PC-9 (cell line): ENCODE results near the gene CDHR4. TPM values are rescaled to one million over a fixed set of nuclear protein-coding genes. Genes with fewer than 3 reads are reported as not detected.
A peak's percentile ranks its signal among the peaks of the same experiment; 100 is the strongest.
"Not testable (repeated sequence)": the region's sequence is repeated elsewhere in the genome, so short reads cannot be mapped to it uniquely, and the experiment has no call there.

ENCODE experiments used
- BruUV-seq: library from RNA; stranded (reverse); fragments of 400-500 nt; replicated peaks from 2 replicates; lab custom pipeline; 2021; lab: Mats Ljungman, UMichigan
- CTCF ChIA-PET: fragments of 300-600 bp; sonication (Branson Sonifier 250); formaldehyde crosslinking; loops from one replicate; lab custom pipeline; 2022; ENCODE audit warnings: antibody characterized with exemption; lab: Charles Lee
- POLR2A ChIA-PET: fragments of 300-600 bp; sonication (Branson Sonifier 250); formaldehyde crosslinking; loops from one replicate; lab custom pipeline; 2022; ENCODE audit warnings: antibody characterized with exemption; ENCODE audit not compliant: unreplicated experiment; lab: Charles Lee
- DNase-seq, 2 experiments: peaks; one replicate each; pipeline versions ENCODE4 v3.0.0 to v3.0.0-alpha.2; 2015 to 2022; ENCODE audit warnings: mixed read lengths in 1 of 2
- H2AFZ ChIP-seq: fragments of 200-600 bp; sonication (generic); 2 replicates; pipeline ENCODE4 v1.8.1; 2017; ENCODE audit warnings: antibody characterized with exemption
- H3F3A ChIP-seq: fragments of 200-600 bp; sonication (generic); 2 replicates; pipeline ENCODE4 v1.8.1; 2017; ENCODE audit warnings: antibody characterized with exemption, mild to moderate bottlenecking, low read depth; ENCODE audit not compliant: insufficient read depth
- H3K27ac ChIP-seq: fragments of 200-600 bp; sonication (generic); 2 replicates; pipeline ENCODE4 v1.6.1; 2016; ENCODE audit warnings: mixed run types
- H3K27me3 ChIP-seq: fragments of 200-600 bp; sonication (generic); 2 replicates; pipeline ENCODE4 v1.6.1; 2016; ENCODE audit warnings: low read depth, mixed run types; ENCODE audit not compliant: insufficient read depth
- H3K36me3 ChIP-seq: fragments of 200-600 bp; sonication (generic); 2 replicates; pipeline ENCODE4 v1.6.1; 2016; ENCODE audit warnings: low read depth, mixed run types
- H3K4me1 ChIP-seq: fragments of 200-600 bp; sonication (generic); replicated peaks from 2 replicates; pipeline ENCODE4 v1.6.1; 2016; ENCODE audit warnings: mixed run types; ENCODE audit not compliant: insufficient read depth
- H3K4me2 ChIP-seq: fragments of 200-600 bp; sonication (generic); 2 replicates; pipeline ENCODE4 v1.6.1; 2017; ENCODE audit warnings: mixed run types
- H3K4me3 ChIP-seq: fragments of 200-600 bp; sonication (generic); 2 replicates; pipeline ENCODE4 v1.6.1; 2016; ENCODE audit warnings: mixed run types
- H3K79me2 ChIP-seq: fragments of 200-600 bp; sonication (generic); 2 replicates; pipeline ENCODE4 v1.6.1; 2017; ENCODE audit warnings: low read depth, mixed run types
- H3K9me2 ChIP-seq: fragments of 200-600 bp; sonication (generic); 2 replicates; pipeline ENCODE4 v1.8.1; 2017; ENCODE audit warnings: mild to moderate bottlenecking; ENCODE audit not compliant: insufficient read depth
- H3K9me3 ChIP-seq: fragments of 200-600 bp; sonication (generic); 2 replicates; pipeline ENCODE4 v1.8.1; 2016; ENCODE audit warnings: low read depth; ENCODE audit not compliant: insufficient read depth
- H4K20me1 ChIP-seq: fragments of 200-600 bp; sonication (generic); 2 replicates; pipeline ENCODE4 v1.8.1; 2017; ENCODE audit not compliant: insufficient read depth
- EZH2 ChIP-seq: fragments of 200-600 bp; sonication (generic); IDR thresholded peaks from 2 replicates; pipeline ENCODE4 v1.8.0; 2017; ENCODE audit warnings: antibody characterized with exemption, low read depth
- intact Hi-C: fragments of 100-400 bp; cut with micrococcal nuclease; formaldehyde crosslinking; loops from one replicate; pipeline ENCODE4 v1.10.0; 2022; ENCODE audit not compliant: unreplicated experiment
- total RNA-seq: library from RNA; stranded (reverse); gene quantifications from 2 replicates; pipeline ENCODE4 v1.2.3, GENCODE V29; 2021
- TF ChIP-seq, protein P1 (sequence below): fragments of 200-600 bp; sonication (generic); conservative IDR thresholded peaks from 2 replicates; pipeline ENCODE4 v1.6.1; 2017; ENCODE audit warnings: mixed run types, antibody characterized with exemption, mild to moderate bottlenecking, moderate library complexity

The CDHR4 gene
- total RNA-seq, 1 experiment from 2014 or later, result 3.5 TPM

DNA sequence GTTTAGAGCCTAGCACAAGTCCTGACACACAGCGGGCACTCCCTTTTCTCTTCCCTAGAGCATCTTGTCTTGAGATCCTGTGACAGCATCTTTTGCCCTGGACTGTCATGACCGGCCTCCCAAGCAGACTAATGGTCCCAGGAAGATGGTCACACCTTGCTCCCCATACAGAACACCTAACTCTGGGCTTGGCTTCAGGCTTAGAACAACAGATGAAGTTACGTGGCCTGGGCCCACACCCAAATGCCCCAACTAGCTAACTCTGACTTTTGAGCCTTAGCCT is 12.6 kb downstream of the CDHR4 start:
- TSS peak; percentile 97 for BruUV-seq
- no peaks in the 10 kb centered on the region for H4K20me1 ChIP-seq
- no peaks in the 10 kb centered on the region; the same call in 1 of the 2 replicates for H3F3A ChIP-seq
- TF ChIP-seq, protein P1, sequence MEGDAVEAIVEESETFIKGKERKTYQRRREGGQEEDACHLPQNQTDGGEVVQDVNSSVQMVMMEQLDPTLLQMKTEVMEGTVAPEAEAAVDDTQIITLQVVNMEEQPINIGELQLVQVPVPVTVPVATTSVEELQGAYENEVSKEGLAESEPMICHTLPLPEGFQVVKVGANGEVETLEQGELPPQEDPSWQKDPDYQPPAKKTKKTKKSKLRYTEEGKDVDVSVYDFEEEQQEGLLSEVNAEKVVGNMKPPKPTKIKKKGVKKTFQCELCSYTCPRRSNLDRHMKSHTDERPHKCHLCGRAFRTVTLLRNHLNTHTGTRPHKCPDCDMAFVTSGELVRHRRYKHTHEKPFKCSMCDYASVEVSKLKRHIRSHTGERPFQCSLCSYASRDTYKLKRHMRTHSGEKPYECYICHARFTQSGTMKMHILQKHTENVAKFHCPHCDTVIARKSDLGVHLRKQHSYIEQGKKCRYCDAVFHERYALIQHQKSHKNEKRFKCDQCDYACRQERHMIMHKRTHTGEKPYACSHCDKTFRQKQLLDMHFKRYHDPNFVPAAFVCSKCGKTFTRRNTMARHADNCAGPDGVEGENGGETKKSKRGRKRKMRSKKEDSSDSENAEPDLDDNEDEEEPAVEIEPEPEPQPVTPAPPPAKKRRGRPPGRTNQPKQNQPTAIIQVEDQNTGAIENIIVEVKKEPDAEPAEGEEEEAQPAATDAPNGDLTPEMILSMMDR, result no peak
- no peak for TF ChIP-seq EZH2
- CTCF ChIA-PET, result no interaction called here
- peaks cover 30% of the 10 kb centered on the region for H3K79me2 ChIP-seq
- H3K4me3 ChIP-seq, result peak overlapping the region; percentile 98; the same call in 1 of the 2 replicates
- POLR2A ChIA-PET, result interaction anchor here (0.5 to 0.7 kb wide), 2 partner anchors 16 to 197 kb away, joined by 3 read pairs; partner anchors contain the start of gene INKA1
- peak overlapping the region; percentile 98 for H2AFZ ChIP-seq
- no peaks in the 10 kb centered on the region for H3K36me3 ChIP-seq
- H3K4me2 ChIP-seq, result peak overlapping the region; percentile 100
- H3K9me3 ChIP-seq, result no peaks in the 10 kb centered on the region
- H3K4me1 ChIP-seq, result peaks cover 13% of the 10 kb centered on the region; the same call in 1 of the 2 replicates
- no peaks in the 10 kb centered on the region for H3K9me2 ChIP-seq
- DNase-seq, result no peak
- H3K27me3 ChIP-seq, result no peaks in the 10 kb centered on the region
- no peak overlapping the region for H3K27ac ChIP-seq
- intact Hi-C loops, result loop anchor here (5.0 kb wide), 1 partner anchor 115 kb away; the partner anchor contains the start of gene MST1R

DNA sequence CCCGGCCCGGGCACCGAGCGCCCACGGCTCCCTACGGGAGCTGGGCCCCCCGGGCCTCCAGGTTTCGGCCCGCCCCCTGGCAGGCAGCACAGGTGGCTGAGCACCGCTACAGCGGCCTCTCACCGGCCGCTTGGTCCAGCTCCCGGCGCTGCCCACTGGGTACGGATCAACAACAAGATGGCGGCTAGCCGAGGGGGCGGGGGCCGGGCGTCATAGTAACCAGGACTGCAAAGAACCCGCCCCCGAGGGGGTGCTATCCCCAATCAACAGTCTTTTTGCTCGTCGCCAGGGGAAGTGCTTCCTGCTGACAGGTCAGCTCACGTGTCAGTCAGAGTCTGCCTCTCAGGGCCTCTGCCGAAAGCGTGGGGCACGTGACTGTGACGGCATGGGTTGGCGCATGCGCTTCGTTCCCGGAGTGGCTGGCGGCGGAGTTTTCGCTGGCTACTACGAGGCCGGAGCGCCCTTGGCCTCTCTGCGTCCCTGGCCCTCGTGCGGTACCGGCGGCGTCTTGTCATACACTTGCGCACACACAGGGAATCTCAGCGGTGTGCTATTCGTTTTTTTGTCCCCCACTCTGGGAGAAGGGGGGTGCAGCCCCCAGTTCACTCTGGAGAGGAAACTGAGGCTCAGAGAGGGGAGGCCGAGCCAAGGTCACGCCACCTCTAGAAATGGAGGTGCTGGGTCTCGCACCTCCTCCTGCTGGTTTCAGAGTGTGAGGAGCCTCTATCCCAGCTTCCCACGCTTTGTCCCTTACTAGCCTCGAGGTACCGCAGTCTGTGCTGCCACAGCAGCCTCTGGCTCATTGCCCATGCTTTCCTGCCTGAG is 13.1 kb downstream of the CDHR4 start, which contains the start of gene IP6K1:
Gene IP6K1 (minus strand): TSS at position 186 of the 825 bp plus-strand sequence. CDS start 38,502 bp downstream, outside the sequence.
- peak within 1 kb of the TSS; percentile 98 for H2AFZ ChIP-seq
- BruUV-seq, result no TSS peak
- peak within 1 kb of the TSS; percentile 98 for H3K4me3 ChIP-seq
- H3K9me2 ChIP-seq, result no peaks in the 10 kb centered on the region
- H3K4me1 ChIP-seq, result peaks cover 13% of the 10 kb centered on the region; the same call in 1 of the 2 replicates
- no peaks in the 10 kb centered on the region for H4K20me1 ChIP-seq
- H3K4me2 ChIP-seq, result peak within 1 kb of the TSS; percentile 100
- DNase-seq, result peak; percentile 99
- no peaks in the 10 kb centered on the region for H3K36me3 ChIP-seq
- CTCF ChIA-PET, result no interaction called here
- POLR2A ChIA-PET, result interaction anchor here (0.5 to 0.7 kb wide), 4 partner anchors 15 to 197 kb away, joined by 3 to 5 read pairs (median 4); no protein-coding TSS in a partner anchor
- H3K9me3 ChIP-seq, result no peaks in the 10 kb centered on the region
- no peaks in the 10 kb centered on the region for H3K27me3 ChIP-seq
- peak within 1 kb of the TSS; percentile 63 for H3K27ac ChIP-seq
- peaks cover 30% of the 10 kb centered on the region for H3K79me2 ChIP-seq
- intact Hi-C loops, result loop anchor here (1.0 to 5.0 kb wide), 2 partner anchors 62 to 116 kb away; partner anchors contain the start of gene MST1R
- TF ChIP-seq EZH2, result no peak
- TF ChIP-seq, protein P1, result no peak
- no peaks in the 10 kb centered on the region; the same call in 1 of the 2 replicates for H3F3A ChIP-seq

DNA sequence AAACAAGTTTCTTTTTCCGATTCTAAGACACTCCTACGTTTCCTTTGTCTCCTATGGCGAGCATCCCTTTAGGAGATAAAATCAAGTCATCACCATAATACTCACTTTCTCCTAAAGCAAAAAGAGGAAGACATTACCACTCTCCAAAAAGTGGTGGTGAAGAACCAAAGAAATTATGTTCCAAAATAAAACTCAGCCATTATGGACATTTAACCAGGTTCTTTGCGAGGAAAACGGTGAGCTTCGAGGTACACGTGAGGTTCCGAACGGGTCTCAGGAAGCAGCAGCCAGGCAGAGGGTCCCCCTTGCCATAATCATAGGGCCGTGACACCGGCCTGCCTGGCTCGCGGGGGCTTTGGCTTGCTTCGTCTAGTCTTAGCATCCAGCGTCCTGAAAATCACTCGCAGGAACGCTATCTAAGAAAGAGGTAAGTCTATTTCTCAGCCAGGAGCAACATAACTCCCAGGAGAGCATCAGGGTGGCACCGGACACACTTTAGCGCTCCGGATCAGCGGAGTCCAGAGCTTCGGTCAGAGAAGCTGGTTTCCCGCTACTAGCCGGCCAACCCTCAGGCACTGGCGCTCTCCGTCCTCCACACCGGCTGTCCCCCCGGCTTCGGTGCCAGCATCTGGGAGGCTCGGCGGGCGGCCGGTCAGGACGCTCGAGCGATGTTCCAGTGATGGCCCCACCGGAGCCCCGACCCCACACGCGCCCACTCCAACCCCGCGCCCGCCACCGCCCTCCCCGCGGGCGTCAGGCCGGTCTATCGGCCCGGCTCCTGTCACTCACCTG is 13.9 kb downstream of the CDHR4 start:
- peak overlapping the region; percentile 91 for H2AFZ ChIP-seq
- TF ChIP-seq EZH2, result no peak
- TF ChIP-seq, protein P1, result no peak
- DNase-seq, result no peak
- no TSS peak for BruUV-seq
- no peak overlapping the region for H3K27ac ChIP-seq
- intact Hi-C loops, result loop anchor here (1.0 to 5.0 kb wide), 2 partner anchors 61 to 117 kb away; partner anchors contain the start of gene MST1R
- no peaks in the 10 kb centered on the region for H3K9me3 ChIP-seq
- peaks cover 32% of the 10 kb centered on the region for H3K79me2 ChIP-seq
- H4K20me1 ChIP-seq, result no peaks in the 10 kb centered on the region; the same call in 1 of the 2 replicates
- peaks cover 13% of the 10 kb centered on the region; the same call in 1 of the 2 replicates for H3K4me1 ChIP-seq
- CTCF ChIA-PET, result no interaction called here
- H3K9me2 ChIP-seq, result no peaks in the 10 kb centered on the region
- H3K4me3 ChIP-seq, result peak overlapping the region; percentile 98
- POLR2A ChIA-PET, result interaction anchor here (0.5 to 0.7 kb wide), 3 partner anchors 14 to 63 kb away, joined by 3 to 5 read pairs (median 3); no protein-coding TSS in a partner anchor
- H3K27me3 ChIP-seq, result no peaks in the 10 kb centered on the region
- H3K36me3 ChIP-seq, result no peaks in the 10 kb centered on the region
- no peaks in the 10 kb centered on the region; the same call in 1 of the 2 replicates for H3F3A ChIP-seq
- peak overlapping the region; percentile 100 for H3K4me2 ChIP-seq

GRCh38 chr3:49782277-49782676 is 17.4 kb downstream of the CDHR4 start:
- H3K4me3 ChIP-seq, H2AFZ ChIP-seq, H3K4me2 ChIP-seq, H3K9me3 ChIP-seq, CTCF ChIA-PET, H4K20me1 ChIP-seq, H3K9me2 ChIP-seq, intact Hi-C loops, BruUV-seq, DNase-seq, H3K27me3 ChIP-seq, H3F3A ChIP-seq, H3K36me3 ChIP-seq, H3K27ac ChIP-seq, POLR2A ChIA-PET: not testable (repeated sequence)
- Histone ChIP-seq H3K79me2 (peaks cover 51% of the 10 kb centered on the region), H3K4me1 (peaks cover 12% of the 10 kb centered on the region; the same call in 1 of the 2 replicates)
